Left renal cortex interstitium (tissue), 4 donors: ENCODE data around the gene KLF11. TPM values are rescaled to one million over a fixed set of nuclear protein-coding genes. Genes with fewer than 3 reads are reported as not detected.

Source experiments
- polyA plus RNA-seq, 4 donors: library from polyadenylated mRNA; unstranded; fragments of 120-200 nt; gene quantifications; one replicate each; pipeline ENCODE4 v1.2.1, GENCODE V29; 2013; ENCODE audit not compliant: insufficient read length in 4 of 4

KLF11 gene
- polyA plus RNA-seq, 4 donors: 21.7 to 25.7 (median 23.3) TPM

Other genes with a start within 250 kb of the KLF11 start
- 10 to 100 TPM; 25.5 to 30.3 (median 28.5) TPM for gene TAF1B, start 200.1 kb upstream of the KLF11 start, polyA plus RNA-seq
- 1 to 10 TPM; 3.7 to 7.3 (median 5.9) TPM for gene GRHL1, start 91.9 kb upstream of the KLF11 start, polyA plus RNA-seq
- 100 to 1,000 TPM in 3 of 4 donors, 10 to 100 TPM in 1; 94.7 to 121 (median 103) TPM for gene CYS1, start 36.9 kb downstream of the KLF11 start, polyA plus RNA-seq
- 10 to 100 TPM; 47.3 to 62.4 (median 59.8) TPM for gene RRM2, start 79.2 kb downstream of the KLF11 start, polyA plus RNA-seq